ENCODE data around the gene CAMK2D.

The CAMK2D gene

GRCh38 chr4:113744667-113745240, 16.8 kb downstream of the CAMK2D start:
- Histone ChIP-seq H3K36me3 (replicated peaks; ENCODE audit: insufficient read depth, low read length) (no peaks in the 10 kb centered on the region), H3K4me2 (ENCODE audit: low read depth, low read length) (no peak overlapping the region), H3F3A (ENCODE audit: insufficient read depth, low read length) (no peaks in the 10 kb centered on the region), H4K20me1 (ENCODE audit: insufficient read depth, low read length) (no peaks in the 10 kb centered on the region), H3K9me2 (replicated peaks; ENCODE audit: insufficient read depth, low read length) (no peaks in the 10 kb centered on the region), H3K4me3 (ENCODE audit: low read length) (no peak overlapping the region), H2AFZ (ENCODE audit: low read length) (no peak overlapping the region), H3K9me3 (replicated peaks; ENCODE audit: insufficient read depth, low read length) (no peaks in the 10 kb centered on the region), H3K4me1 (ENCODE audit: low read length) (no peaks in the 10 kb centered on the region), H3K9ac (ENCODE audit: low read length) (no peak overlapping the region), H3K27ac (ENCODE audit: low read length) (no peak overlapping the region), H3K79me2 (ENCODE audit: low read length) (no peaks in the 10 kb centered on the region), H3K27me3 (replicated peaks; ENCODE audit: insufficient read depth, low read length) (no peaks in the 10 kb centered on the region)
- TF ChIP-seq CTCF (IDR thresholded peaks at IDR 0.05; ENCODE audit: low read length) = no peak
- no peak for DNase-seq

GRCh38 chr4:113743690-113744089, 17.8 kb downstream of the CAMK2D start:
- H3K9ac ChIP-seq (ENCODE audit: low read length) = no peak overlapping the region
- no peaks in the 10 kb centered on the region for H3F3A ChIP-seq (ENCODE audit: insufficient read depth, low read length)
- no peak for DNase-seq
- no peaks in the 10 kb centered on the region for H3K4me1 ChIP-seq (ENCODE audit: low read length)
- no peaks in the 10 kb centered on the region for H3K27me3 ChIP-seq (replicated peaks; ENCODE audit: insufficient read depth, low read length)
- TF ChIP-seq CTCF (IDR thresholded peaks at IDR 0.05; ENCODE audit: low read length) (no peak), EZH2phosphoT487 (IDR thresholded peaks at IDR 0.05; ENCODE audit: low read length) (no peak), EZH2 (optimal IDR thresholded peaks at IDR 0.05; ENCODE audit: low read depth, low read length) (no peak)
- no peak overlapping the region for H2AFZ ChIP-seq (ENCODE audit: low read length)
- H3K9me3 ChIP-seq (replicated peaks; ENCODE audit: insufficient read depth, low read length) = no peaks in the 10 kb centered on the region
- no peaks in the 10 kb centered on the region for H3K9me2 ChIP-seq (replicated peaks; ENCODE audit: insufficient read depth, low read length)
- no peak overlapping the region for H3K4me2 ChIP-seq (ENCODE audit: low read depth, low read length)
- no peak overlapping the region for H3K4me3 ChIP-seq (ENCODE audit: low read length)
- no peaks in the 10 kb centered on the region for H3K79me2 ChIP-seq (ENCODE audit: low read length)
- H4K20me1 ChIP-seq (ENCODE audit: insufficient read depth, low read length) = no peaks in the 10 kb centered on the region
- H3K36me3 ChIP-seq (replicated peaks; ENCODE audit: insufficient read depth, low read length) = no peaks in the 10 kb centered on the region
- no peak overlapping the region for H3K27ac ChIP-seq (ENCODE audit: low read length)

GRCh38 chr4:113742643-113743042, 18.9 kb downstream of the CAMK2D start:
- Histone ChIP-seq H3K9me3 (replicated peaks; ENCODE audit: insufficient read depth, low read length) (no peaks in the 10 kb centered on the region), H3K4me3 (ENCODE audit: low read length) (no peak overlapping the region), H2AFZ (ENCODE audit: low read length) (no peak overlapping the region), H3K79me2 (ENCODE audit: low read length) (no peaks in the 10 kb centered on the region), H3K4me1 (ENCODE audit: low read length) (no peaks in the 10 kb centered on the region), H3K36me3 (replicated peaks; ENCODE audit: insufficient read depth, low read length) (no peaks in the 10 kb centered on the region), H3K4me2 (ENCODE audit: low read depth, low read length) (no peak overlapping the region), H3F3A (ENCODE audit: insufficient read depth, low read length) (no peaks in the 10 kb centered on the region), H3K27ac (ENCODE audit: low read length) (no peak overlapping the region), H3K9me2 (replicated peaks; ENCODE audit: insufficient read depth, low read length) (no peaks in the 10 kb centered on the region), H3K27me3 (replicated peaks; ENCODE audit: insufficient read depth, low read length) (no peaks in the 10 kb centered on the region), H3K9ac (ENCODE audit: low read length) (no peak overlapping the region), H4K20me1 (ENCODE audit: insufficient read depth, low read length) (no peaks in the 10 kb centered on the region)
- DNase-seq = no peak
- TF ChIP-seq EZH2phosphoT487 (IDR thresholded peaks at IDR 0.05; ENCODE audit: low read length) (no peak), CTCF (IDR thresholded peaks at IDR 0.05; ENCODE audit: low read length) (no peak), EZH2 (optimal IDR thresholded peaks at IDR 0.05; ENCODE audit: low read depth, low read length) (no peak)
